RWPE1 (cell line): ENCODE results near the gene SRGAP3.

ENCODE experiments used
- CTCF ChIA-PET: fragments of 350-600 bp; sonication (Branson Sonifier 250); formaldehyde crosslinking; extraction: SDS; loops from one replicate; lab custom pipeline; 2021; lab: Yijun Ruan, JAX
- POLR2A ChIA-PET: fragments of 400-600 bp; formaldehyde crosslinking; extraction: SDS; loops from one replicate; lab custom pipeline; 2020; ENCODE audit warnings: antibody characterized with exemption; ENCODE audit not compliant: low non-redundant PET; lab: Yijun Ruan, JAX
- DNase-seq: peaks from one replicate; pipeline ENCODE4 v3.0.0; 2012; ENCODE audit warnings: low spot score
- H3K27ac ChIP-seq: fragments of 450-650 bp; 2 replicates; pipeline ENCODE4 v1.5.1; 2017
- TF ChIP-seq, protein P1 (sequence below): fragments of 450-650 bp; conservative IDR thresholded peaks from 2 replicates; pipeline ENCODE4 v1.5.1; 2017; ENCODE audit warnings: low read depth, mild to moderate bottlenecking

Gene SRGAP3

DNA sequence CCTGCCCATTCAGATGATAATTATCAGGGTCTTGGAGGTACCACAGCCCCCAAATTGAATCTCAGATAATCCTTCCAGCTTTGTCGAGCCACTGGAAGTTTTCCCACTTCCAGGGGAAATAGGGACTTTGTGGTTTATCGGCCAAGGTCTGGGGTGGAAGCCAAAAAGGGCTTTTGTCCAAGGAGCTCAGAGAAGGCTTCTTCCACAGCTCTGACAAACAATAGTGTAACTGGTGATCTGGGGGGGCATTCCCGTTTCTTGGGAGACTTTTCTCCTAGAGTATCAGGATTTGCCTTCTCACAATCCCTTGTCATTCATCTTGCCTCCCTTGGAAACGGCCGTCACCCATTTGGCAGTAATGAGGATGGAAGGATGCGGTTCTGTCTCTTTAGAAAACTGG, 18.4 kb downstream of the SRGAP3 start:
- CTCF ChIA-PET, result no interaction called here
- POLR2A ChIA-PET, result no interaction called here
- no peak for DNase-seq
- TF ChIP-seq, protein P1, sequence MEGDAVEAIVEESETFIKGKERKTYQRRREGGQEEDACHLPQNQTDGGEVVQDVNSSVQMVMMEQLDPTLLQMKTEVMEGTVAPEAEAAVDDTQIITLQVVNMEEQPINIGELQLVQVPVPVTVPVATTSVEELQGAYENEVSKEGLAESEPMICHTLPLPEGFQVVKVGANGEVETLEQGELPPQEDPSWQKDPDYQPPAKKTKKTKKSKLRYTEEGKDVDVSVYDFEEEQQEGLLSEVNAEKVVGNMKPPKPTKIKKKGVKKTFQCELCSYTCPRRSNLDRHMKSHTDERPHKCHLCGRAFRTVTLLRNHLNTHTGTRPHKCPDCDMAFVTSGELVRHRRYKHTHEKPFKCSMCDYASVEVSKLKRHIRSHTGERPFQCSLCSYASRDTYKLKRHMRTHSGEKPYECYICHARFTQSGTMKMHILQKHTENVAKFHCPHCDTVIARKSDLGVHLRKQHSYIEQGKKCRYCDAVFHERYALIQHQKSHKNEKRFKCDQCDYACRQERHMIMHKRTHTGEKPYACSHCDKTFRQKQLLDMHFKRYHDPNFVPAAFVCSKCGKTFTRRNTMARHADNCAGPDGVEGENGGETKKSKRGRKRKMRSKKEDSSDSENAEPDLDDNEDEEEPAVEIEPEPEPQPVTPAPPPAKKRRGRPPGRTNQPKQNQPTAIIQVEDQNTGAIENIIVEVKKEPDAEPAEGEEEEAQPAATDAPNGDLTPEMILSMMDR, result no peak
- H3K27ac ChIP-seq, result no peak overlapping the region

DNA sequence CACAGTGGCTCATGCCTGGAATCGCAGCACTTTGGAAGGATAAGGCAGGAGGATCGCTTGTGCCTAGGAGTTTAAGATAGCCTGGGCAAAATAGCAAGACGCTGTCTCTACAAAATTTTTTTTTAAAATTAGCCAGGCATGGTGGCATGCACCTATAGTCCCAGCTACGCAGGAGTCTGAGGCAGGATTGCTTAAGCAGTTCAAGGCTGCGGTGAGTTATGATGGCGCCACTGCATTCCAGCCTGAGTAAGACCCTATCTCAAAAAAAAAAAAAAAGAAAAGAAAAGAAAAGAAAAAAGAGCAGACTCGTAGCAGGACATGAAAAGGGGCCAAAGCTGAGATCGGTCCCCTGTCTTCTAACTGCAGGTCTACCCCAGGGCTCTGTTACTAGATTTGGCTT, 18.9 kb downstream of the SRGAP3 start:
- no peak for DNase-seq
- TF ChIP-seq, protein P1, result no peak
- H3K27ac ChIP-seq, result no peak overlapping the region
- CTCF ChIA-PET, result no interaction called here
- POLR2A ChIA-PET, result no interaction called here

DNA sequence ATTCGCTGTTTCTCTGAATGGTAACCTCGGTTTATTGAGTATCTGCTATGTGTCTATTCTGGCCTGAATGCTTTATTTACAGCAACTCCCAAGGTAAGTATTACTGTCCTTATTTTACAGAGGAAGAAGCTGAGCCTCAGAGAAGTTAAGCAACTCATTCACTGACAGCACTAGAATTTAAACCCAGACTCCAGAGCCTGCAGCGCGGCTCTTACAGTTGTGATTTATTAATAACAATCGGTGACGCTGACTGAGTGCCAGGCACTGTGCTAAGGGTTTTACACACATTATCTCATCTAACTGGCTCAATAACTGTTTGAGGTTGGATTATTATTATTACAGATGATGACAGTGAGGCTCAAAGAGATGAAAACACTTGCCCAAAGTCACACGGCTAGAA, 19.6 kb downstream of the SRGAP3 start:
- no peak overlapping the region for H3K27ac ChIP-seq
- DNase-seq, result no peak
- POLR2A ChIA-PET, result no interaction called here
- CTCF ChIA-PET, result no interaction called here
- TF ChIP-seq, protein P1, result no peak

DNA sequence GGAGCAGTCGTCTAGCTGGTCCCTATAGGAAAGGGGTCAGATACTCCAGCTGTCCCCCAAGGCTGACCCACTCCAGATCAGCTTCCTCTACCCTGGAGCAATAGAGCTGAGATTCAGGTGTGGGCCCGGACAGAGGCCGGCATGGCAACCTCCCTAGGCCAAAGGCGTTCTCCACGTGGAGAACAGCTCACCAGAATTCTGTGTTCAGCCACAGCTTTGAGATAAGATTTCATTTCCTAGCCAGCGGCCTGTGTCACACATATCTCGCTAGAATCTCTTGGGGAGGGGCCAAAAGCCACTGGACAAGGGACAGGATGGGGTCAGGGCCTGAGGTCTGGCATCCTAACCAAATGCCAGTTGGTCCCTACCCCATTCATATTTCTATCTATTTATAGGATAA, 20.1 kb downstream of the SRGAP3 start:
- CTCF ChIA-PET, result no interaction called here
- no peak overlapping the region for H3K27ac ChIP-seq
- TF ChIP-seq, protein P1, result no peak
- POLR2A ChIA-PET, result no interaction called here
- no peak for DNase-seq

DNA sequence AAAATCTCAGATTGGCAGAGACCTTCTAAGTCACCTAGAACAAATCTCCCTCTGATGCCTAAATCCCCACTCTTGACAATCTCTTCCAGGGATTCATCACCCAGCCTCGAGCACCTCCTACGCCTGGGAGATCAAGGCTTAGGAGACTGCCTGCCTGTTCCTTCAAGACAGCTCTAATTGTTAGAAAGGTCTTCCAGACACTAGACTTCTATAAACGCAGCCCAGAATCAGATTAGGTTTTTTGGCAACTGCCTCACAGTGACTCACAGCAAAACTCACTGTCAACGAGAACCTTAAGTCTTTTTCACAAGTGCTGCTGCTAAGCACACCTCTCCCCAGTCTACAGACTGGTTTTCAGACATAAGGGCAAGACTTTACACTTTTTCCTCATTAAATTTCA, 23.1 kb downstream of the SRGAP3 start:
- CTCF ChIA-PET, result no interaction called here
- TF ChIP-seq, protein P1, result no peak
- POLR2A ChIA-PET, result no interaction called here
- peak; percentile 18 for DNase-seq
- no peak overlapping the region for H3K27ac ChIP-seq

DNA sequence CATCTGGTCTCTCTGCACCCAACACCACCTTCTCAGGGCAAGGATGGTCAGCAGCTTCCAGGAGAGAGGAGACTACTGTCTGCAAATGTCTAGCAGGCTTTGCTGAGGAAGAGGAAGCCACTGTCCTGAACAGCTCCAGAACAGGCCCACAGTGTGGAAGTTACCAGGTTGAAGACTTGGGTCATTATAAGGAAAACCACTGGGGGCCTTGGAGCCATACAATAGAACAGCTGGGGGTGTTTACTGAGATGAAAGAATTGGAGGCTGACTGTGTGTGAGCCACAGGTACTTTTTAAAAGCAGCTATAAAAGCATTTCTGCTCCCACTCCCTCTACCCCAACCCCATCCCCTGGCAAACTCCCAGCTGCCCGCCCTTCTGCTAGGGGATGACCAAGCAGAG, 24.2 kb downstream of the SRGAP3 start:
- CTCF ChIA-PET, result no interaction called here

More for the DNA sequence above, 24.2 kb downstream of the SRGAP3 start:
- TF ChIP-seq, protein P1, result no peak
- H3K27ac ChIP-seq, result no peak overlapping the region
- DNase-seq, result no peak
- POLR2A ChIA-PET, result no interaction called here
